H1 (cell line): ENCODE measurements around the gene PRR5. TPM values are rescaled to one million over a fixed set of nuclear protein-coding genes. Genes with fewer than 3 reads are reported as not detected.
A peak's percentile ranks its signal among the peaks of the same experiment; 100 is the strongest.

Experiments
- CTCF ChIA-PET: fragments of 300-600 bp; sonication (Branson Sonifier 250); formaldehyde crosslinking; loops from one replicate; lab custom pipeline; 2021; ENCODE audit not compliant: partially characterized antibody; lab: Charles Lee
- POLR2A ChIA-PET: fragments of 300-600 bp; sonication (Branson Sonifier 250); formaldehyde crosslinking; loops from one replicate; lab custom pipeline; 2021; ENCODE audit warnings: inconsistent platforms; ENCODE audit not compliant: partially characterized antibody; lab: Charles Lee
- DNase-seq, 2 experiments: peaks; one replicate each; pipeline versions ENCODE4 v3.0.0 to v3.0.0-alpha.2; 2010 to 2022; ENCODE audit warnings: low spot score in 2 of 2, low read depth in 1 of 2, mixed read lengths in 1 of 2
- FAIRE-seq: peaks from 2 replicates; lab custom pipeline; 2011; peaks lifted over from hg19 to GRCh38; lab: Jason Lieb, UNC
- H2AFZ ChIP-seq: 2 replicates; pipeline ENCODE4 v1.8.1; 2012; ENCODE audit warnings: low read length, inconsistent platforms
- H2AK5ac ChIP-seq: 2 replicates; pipeline ENCODE4 v1.6.1; 2013; ENCODE audit warnings: low read depth, low read length
- H2BK120ac ChIP-seq: replicated peaks from 2 replicates; pipeline ENCODE3; 2013; ENCODE audit warnings: low read depth, low read length, inconsistent platforms
- H2BK12ac ChIP-seq: 2 replicates; pipeline ENCODE4 v1.6.1; 2013; ENCODE audit warnings: low read depth, low read length
- H2BK15ac ChIP-seq: 2 replicates; pipeline ENCODE4 v1.6.1; 2013; ENCODE audit warnings: low read length
- H2BK20ac ChIP-seq: 2 replicates; pipeline ENCODE4 v1.6.1; 2013; ENCODE audit warnings: low read length
- H2BK5ac ChIP-seq: 2 replicates; pipeline ENCODE4 v1.6.1; 2013; ENCODE audit warnings: low read depth, low read length
- H3K14ac ChIP-seq: 2 replicates; pipeline ENCODE4 v1.6.1; 2013; ENCODE audit warnings: inconsistent platforms; ENCODE audit not compliant: insufficient read length
- H3K18ac ChIP-seq: 2 replicates; pipeline ENCODE4 v1.6.1; 2013; ENCODE audit warnings: low read length; ENCODE audit errors: extremely low read depth
- H3K23ac ChIP-seq: 2 replicates; pipeline ENCODE4 v1.6.1; 2013; ENCODE audit warnings: inconsistent platforms; ENCODE audit not compliant: insufficient read length
- H3K23me2 ChIP-seq: 2 replicates; pipeline ENCODE4 v1.6.1; 2013; ENCODE audit warnings: low read depth, low read length
- H3K27ac ChIP-seq: 2 replicates; pipeline ENCODE4 v1.6.1; 2011; ENCODE audit warnings: low read depth, low read length, inconsistent platforms
- H3K27me3 ChIP-seq, 4 experiments: replicated peaks in 1 of 4; 1 replicate in 1 of 4; 2 replicates in 3 of 4; pipeline versions ENCODE4 v1.6.1 to v1.8.1; 2011 to 2013; ENCODE audit warnings: low read length in 3 of 4, mild to moderate bottlenecking in 3 of 4, inconsistent platforms in 2 of 4, mixed read lengths in 2 of 4, moderate library complexity in 1 of 4; ENCODE audit not compliant: control insufficient read depth in 3 of 4, insufficient read depth in 3 of 4; ENCODE audit errors: extremely low read depth in 1 of 4
- H3K36me3 ChIP-seq, 4 experiments: 2 replicates each; pipeline versions ENCODE4 v1.6.1 to v1.8.1; 2011 to 2013; ENCODE audit warnings: mild to moderate bottlenecking in 4 of 4, low read length in 3 of 4, moderate library complexity in 2 of 4, control low read depth in 1 of 4, inconsistent platforms in 1 of 4; ENCODE audit not compliant: insufficient read depth in 4 of 4, control insufficient read depth in 2 of 4
- H3K4ac ChIP-seq: replicated peaks from 2 replicates; pipeline ENCODE3; 2013; ENCODE audit warnings: low read length, low read depth, mixed read lengths, inconsistent platforms; ENCODE audit not compliant: insufficient read length
- H3K4me1 ChIP-seq, 4 experiments: replicated peaks in 1 of 4; 1 replicate in 1 of 4; 2 replicates in 3 of 4; pipeline versions ENCODE4 v1.6.1 to v1.8.1; 2011 to 2013; ENCODE audit warnings: low read length in 3 of 4, inconsistent platforms in 2 of 4, mixed read lengths in 1 of 4; ENCODE audit not compliant: insufficient read depth in 4 of 4, control insufficient read depth in 3 of 4
- H3K4me2 ChIP-seq, 2 experiments: 2 replicates each; pipeline versions ENCODE4 v1.6.1 to v1.8.1; 2011 to 2013; ENCODE audit warnings: low read depth in 2 of 2, low read length in 2 of 2, control low read depth in 1 of 2, inconsistent platforms in 1 of 2, mild to moderate bottlenecking in 1 of 2; ENCODE audit not compliant: insufficient read depth in 1 of 2
- H3K4me3 ChIP-seq, 4 experiments: fragments of 200-600, 300-600 bp in 1 of 4; sonication (generic), shearing (Covaris generic), sonication (Bioruptor Twin) in 1 of 4; 2 replicates each; pipeline versions ENCODE4 v1.5.1 to v1.8.1; 2011 to 2016; ENCODE audit warnings: low read length in 4 of 4, low read depth in 3 of 4, control low read depth in 2 of 4, inconsistent platforms in 2 of 4, mild to moderate bottlenecking in 2 of 4, mixed read lengths in 1 of 4, moderate library complexity in 1 of 4; ENCODE audit not compliant: insufficient read depth in 2 of 4; ENCODE audit errors: extremely low read depth in 1 of 4
- H3K56ac ChIP-seq: replicated peaks from 2 replicates; pipeline ENCODE3; 2013; ENCODE audit warnings: low read depth, mild to moderate bottlenecking, mixed read lengths, low read length, inconsistent platforms; ENCODE audit not compliant: insufficient read length
- H3K79me1 ChIP-seq: 2 replicates; pipeline ENCODE4 v1.6.1; 2013; ENCODE audit warnings: low read depth, low read length, control low read depth
- H3K79me2 ChIP-seq, 2 experiments: 2 replicates each; pipeline versions ENCODE4 v1.6.1 to v1.8.1; 2012 to 2013; ENCODE audit warnings: low read length in 2 of 2, mild to moderate bottlenecking in 2 of 2, inconsistent platforms in 1 of 2; ENCODE audit not compliant: insufficient read depth in 2 of 2, control insufficient read depth in 1 of 2
- H3K9ac ChIP-seq, 4 experiments: replicated peaks in 1 of 4; 1 replicate in 1 of 4; 2 replicates in 3 of 4; pipeline versions ENCODE4 v1.6.1 to v1.8.1; 2011 to 2013; ENCODE audit warnings: low read depth in 3 of 4, low read length in 3 of 4, control low read depth in 2 of 4, mild to moderate bottlenecking in 2 of 4, moderate library complexity in 2 of 4, inconsistent platforms in 1 of 4; ENCODE audit errors: extremely low read depth in 1 of 4
- H3K9me3 ChIP-seq, 2 experiments: 2 replicates each; pipeline versions ENCODE4 v1.6.1 to v1.8.1; 2012 to 2013; ENCODE audit warnings: mild to moderate bottlenecking in 2 of 2, moderate library complexity in 2 of 2, control low read depth in 1 of 2, inconsistent platforms in 1 of 2, low read depth in 1 of 2, low read length in 1 of 2, mixed read lengths in 1 of 2; ENCODE audit not compliant: insufficient read depth in 2 of 2
- H4K20me1 ChIP-seq, 2 experiments: replicated peaks in 1 of 2; 2 replicates each; pipeline versions ENCODE3 to v1.8.1; 2011 to 2013; ENCODE audit warnings: inconsistent platforms in 2 of 2, low read length in 2 of 2, mild to moderate bottlenecking in 1 of 2; ENCODE audit not compliant: insufficient read depth in 2 of 2, control insufficient read depth in 1 of 2
- H4K5ac ChIP-seq: 2 replicates; pipeline ENCODE4 v1.6.1; 2013; ENCODE audit warnings: low read length, low read depth, mixed read lengths, inconsistent platforms; ENCODE audit not compliant: insufficient read length
- H4K8ac ChIP-seq: 2 replicates; pipeline ENCODE4 v1.8.0; 2013; ENCODE audit warnings: mild to moderate bottlenecking, moderate library complexity, low read length, inconsistent platforms; ENCODE audit not compliant: insufficient read depth; ENCODE audit errors: extremely low read depth
- H4K91ac ChIP-seq: replicated peaks from 2 replicates; pipeline ENCODE3; 2013; ENCODE audit warnings: low read length, mixed read lengths, inconsistent platforms; ENCODE audit not compliant: insufficient read length
- BCL11A ChIP-seq, 2 experiments: IDR thresholded peaks; one replicate each; pipeline ENCODE4 v1.6.1; 2011; ENCODE audit warnings: low read depth in 2 of 2, low read length in 2 of 2, mild to moderate bottlenecking in 2 of 2
- CTBP2 ChIP-seq: IDR thresholded peaks from 2 replicates; pipeline ENCODE4 v1.7.0; 2011; ENCODE audit warnings: borderline replicate concordance, mild to moderate bottlenecking, moderate library complexity, mixed read lengths, low read length; ENCODE audit not compliant: insufficient read depth, insufficient read length
- GABPA ChIP-seq: IDR thresholded peaks from 2 replicates; pipeline ENCODE4 v1.6.1; 2011; ENCODE audit warnings: mild to moderate bottlenecking, low read length, moderate library complexity, borderline replicate concordance; ENCODE audit not compliant: insufficient read depth
- HDAC6 ChIP-seq: IDR thresholded peaks from one replicate; pipeline ENCODE4 v1.7.1; 2012; ENCODE audit warnings: low read depth, mild to moderate bottlenecking, inconsistent platforms, low read length, moderate library complexity
- KDM5A ChIP-seq: fragments of 200-600 bp; IDR thresholded peaks from 2 replicates; pipeline ENCODE4 v1.7.1; 2012; ENCODE audit warnings: mild to moderate bottlenecking, low read length, inconsistent platforms, mixed read lengths
- MAFK ChIP-seq: IDR thresholded peaks from 2 replicates; pipeline ENCODE4 v1.6.1; 2012; ENCODE audit warnings: low read depth, mild to moderate bottlenecking, improper control_type of control experiment, low read length
- POLR2A ChIP-seq, 2 experiments: IDR thresholded peaks; 1 replicate in 1 of 2; 2 replicates in 1 of 2; pipeline ENCODE4 v1.6.1; 2011; ENCODE audit warnings: low read depth in 2 of 2, low read length in 2 of 2, mild to moderate bottlenecking in 2 of 2; ENCODE audit errors: control extremely low read depth in 1 of 2
- RBBP5 ChIP-seq: IDR thresholded peaks from 2 replicates; pipeline ENCODE4 v1.7.1; 2012; ENCODE audit warnings: low read depth, mild to moderate bottlenecking, inconsistent platforms, low read length, moderate library complexity, borderline replicate concordance
- RXRA ChIP-seq: IDR thresholded peaks from 2 replicates; pipeline ENCODE4 v1.6.1; 2011; ENCODE audit warnings: low read depth, mild to moderate bottlenecking, low read length, moderate library complexity; ENCODE audit not compliant: insufficient read depth
- SP1 ChIP-seq: IDR thresholded peaks from 2 replicates; pipeline ENCODE4 v1.6.1; 2011; ENCODE audit warnings: low read depth, low read length
- TAF1 ChIP-seq: IDR thresholded peaks from 2 replicates; pipeline ENCODE4 v1.6.1; 2011; ENCODE audit warnings: mild to moderate bottlenecking, low read depth, low read length
- TCF12 ChIP-seq: IDR thresholded peaks from 2 replicates; pipeline ENCODE4 v1.6.1; 2011; ENCODE audit warnings: low read depth, mild to moderate bottlenecking, low read length
- USF2 ChIP-seq: IDR thresholded peaks from 2 replicates; pipeline ENCODE4 v1.6.1; 2011; ENCODE audit warnings: low read length, improper control_type of control experiment
- ZNF274 ChIP-seq: IDR thresholded peaks from 2 replicates; pipeline ENCODE4 v1.7.0; 2012; ENCODE audit warnings: low read length, borderline replicate concordance; ENCODE audit errors: extremely low read depth
- WGBS, 2 experiments: shearing (Covaris generic) in 1 of 2; methylation state at CpG; one replicate each; pipeline versions ENCODE4 v1.1.6 to v1.1.7; 2013 to 2015; ENCODE audit warnings: low lambda C conversion rate in 2 of 2, mixed read lengths in 2 of 2, inconsistent platforms in 1 of 2, low coverage in 1 of 2, missing lambda C conversion rate in 1 of 2; ENCODE audit not compliant: insufficient replicate concordance in 2 of 2, insufficient coverage in 1 of 2, insufficient read length in 1 of 2; ENCODE audit errors: extremely low coverage in 1 of 2, missing lambda C conversion rate in 1 of 2; 5-methylcytosine and 5-hydroxymethylcytosine counted together
- polyA plus RNA-seq, 7 experiments: library from polyadenylated mRNA; depleted of rRNA in 3 of 7; stranded (reverse) in 5 of 7; unstranded in 2 of 7; fragments of >200 nt in 5 of 7; fragments of 200-250 nt in 2 of 7; gene quantifications; 1 replicate in 5 of 7; 2 replicates in 1 of 7; 4 replicates in 1 of 7; pipeline versions ENCODE4 v1.2.1 to v1.2.3, GENCODE V29; 2011 to 2013; ENCODE audit warnings: missing spikeins in 2 of 7, mixed read lengths in 2 of 7
- total RNA-seq: library from RNA; stranded (reverse); fragmentation: NEBNext Ultra II Directional; extraction: Animal tissue kit (Norgen Biotek cat#: 25700); gene quantifications from 2 replicates; pipeline ENCODE4 v1.2.1, GENCODE V29; 2021

PRR5 gene
- total and polyA plus RNA-seq, 2 of the 8 experiments (the other 6 are each of a cell fraction or from before 2014, with no cell fraction given), result 16.5 to 25.7 TPM

GRCh38 chr22:44748524-44748923 lies 46.5 kb downstream of the PRR5 start:
- Histone ChIP-seq H2BK5ac (no peak overlapping the region), H3K4me2 (no peak overlapping the region), H3K79me1 (no peaks in the 10 kb centered on the region), H3K4me1 (peaks cover 0 to 20% (median 9%) of the 10 kb centered on the region in 4 experiments; a peak in 5 of 7 replicates), H3K23ac (no peak overlapping the region), H3K36me3 (no peaks in the 10 kb centered on the region), H3K18ac (no peak overlapping the region), H3K14ac (no peak overlapping the region), H4K8ac (no peak overlapping the region), H3K23me2 (peaks cover 3% of the 10 kb centered on the region), H3K4ac (no peak overlapping the region), H4K91ac (no peak overlapping the region), H2BK120ac (no peak overlapping the region), H3K9me3 (no peaks in the 10 kb centered on the region), H2AFZ (no peak overlapping the region), H3K79me2 (peaks cover 0 to under 1% of the 10 kb centered on the region in 2 experiments; a peak in 1 of 4 replicates), H3K4me3 (no peak overlapping the region), H2BK15ac (no peak overlapping the region), H4K5ac (no peak overlapping the region), H3K9ac (no peak overlapping the region), H3K27me3 (peaks cover 0 to 5% (median under 1%) of the 10 kb centered on the region in 4 experiments; a peak in 2 of 7 replicates), H2BK20ac (peak overlapping the region; percentile 61; the same call in 1 of the 2 replicates), H2BK12ac (peak overlapping the region; percentile 68; the same call in 1 of the 2 replicates), H3K27ac (no peak overlapping the region), H3K56ac (no peak overlapping the region), H2AK5ac (0 out of 2 replicates have a peak overlapping the region, but pooled peaks have one; percentile 60), H4K20me1 (no peaks in the 10 kb centered on the region)
- ChIA-PET POLR2A (no interaction called here), CTCF (interaction anchor here (0.6 kb wide), 1 partner anchor 281 kb away, joined by 3 read pairs; no protein-coding TSS in a partner anchor)
- DNase-seq (no peak), FAIRE-seq (no peak)
- WGBS, 2 experiments, result 86% methylated on average over 7 of the region's 7 CpGs; no CpG with 5 or more reads in 1 of the 2 experiments
- TF ChIP-seq CTBP2, result no peak
- TF ChIP-seq USF2, result no peak
- no peak for TF ChIP-seq HDAC6
- TF ChIP-seq ZNF274, result no peak
- TF ChIP-seq SP1, result no peak
- no peak for TF ChIP-seq BCL11A (IDR thresholded peaks at IDR 0.05; ENCODE audit: low read depth in 2 of 2, low read length in 2 of 2)
- TF ChIP-seq POLR2A (IDR thresholded peaks at IDR 0.05; ENCODE audit: control extremely low read depth in 1 of 2, low read depth in 2 of 2, low read length in 2 of 2), result no peak
- TF ChIP-seq TCF12, result no peak
- TF ChIP-seq MAFK, result no peak
- no peak for TF ChIP-seq RXRA
- TF ChIP-seq TAF1, result no peak
- TF ChIP-seq RBBP5, result no peak
- TF ChIP-seq GABPA, result no peak
- no peak for TF ChIP-seq KDM5A
